NCI-H1694 (cell line): ENCODE measurements around the gene HORMAD2.

Experiments used
- DNase-seq: peaks from one replicate; lab custom pipeline; 2025; lab: John Stamatoyannopoulos, UW

Gene HORMAD2

GRCh38 chr22:30079952-30080533, at the start of gene HORMAD2:
Gene HORMAD2, plus strand, starts transcription at chr22:30080464. Its CDS starts 13,489 bp downstream, at chr22:30093953.
- DNase-seq, result no peak

GRCh38 chr22:30031328-30031727, 48.9 kb upstream of the HORMAD2 start:
- no peak for DNase-seq

- DNase-seq, result no peak
Observed at GRCh38 chr22:30031764-30032455, 48.4 kb upstream of the HORMAD2 start.

- DNase-seq, result no peak
Observed at GRCh38 chr22:30033137-30033536, 47.1 kb upstream of the HORMAD2 start.

- no peak for DNase-seq
Observed at GRCh38 chr22:30033901-30034300, 46.4 kb upstream of the HORMAD2 start.

GRCh38 chr22:30036656-30037055, 43.6 kb upstream of the HORMAD2 start:
- no peak for DNase-seq

GRCh38 chr22:30038219-30038618, 42.0 kb upstream of the HORMAD2 start:
- DNase-seq, result no peak

GRCh38 chr22:30040499-30041260, 39.6 kb upstream of the HORMAD2 start:
- no peak for DNase-seq

GRCh38 chr22:30041475-30041874, 38.8 kb upstream of the HORMAD2 start:
- no peak for DNase-seq

- no peak for DNase-seq
Observed at GRCh38 chr22:30041881-30042280, 38.4 kb upstream of the HORMAD2 start.

- no peak for DNase-seq
Observed at GRCh38 chr22:30043161-30043560, 37.1 kb upstream of the HORMAD2 start.

- no peak for DNase-seq
Observed at GRCh38 chr22:30044369-30044768, 35.9 kb upstream of the HORMAD2 start.

- DNase-seq, result no peak
Observed at GRCh38 chr22:30044881-30045493, 35.3 kb upstream of the HORMAD2 start.

GRCh38 chr22:30045494-30045887, 34.8 kb upstream of the HORMAD2 start:
- DNase-seq, result no peak

GRCh38 chr22:30045901-30046715, 34.2 kb upstream of the HORMAD2 start:
- no peak for DNase-seq

GRCh38 chr22:30046716-30047363, 33.4 kb upstream of the HORMAD2 start:
- no peak for DNase-seq

GRCh38 chr22:30047364-30047738, 32.9 kb upstream of the HORMAD2 start:
- DNase-seq, result no peak

- no peak for DNase-seq
Observed at GRCh38 chr22:30048681-30049080, 31.6 kb upstream of the HORMAD2 start.

- DNase-seq, result no peak
Observed at GRCh38 chr22:30054067-30054763, 26.0 kb upstream of the HORMAD2 start.

- DNase-seq, result no peak
Observed at GRCh38 chr22:30054764-30055069, 25.5 kb upstream of the HORMAD2 start.

- DNase-seq, result no peak
Observed at GRCh38 chr22:30056015-30056414, 24.2 kb upstream of the HORMAD2 start.
